ENCODE data around the gene GCGR. TPM values are rescaled to one million over a fixed set of nuclear protein-coding genes. Genes with fewer than 3 reads are reported as not detected.

Gene GCGR
- total and polyA plus RNA-seq, 2 donors (not counting 1 experiment from before 2014, with no cell fraction given), result not detected

- H3K79me2 ChIP-seq (ENCODE audit: control insufficient read depth, insufficient read depth, low read length), result peaks cover 20% of the 10 kb centered on the region
- H3K4me1 ChIP-seq (ENCODE audit: control insufficient read depth, extremely low read depth, insufficient read depth, low read length), result peaks cover 7% of the 10 kb centered on the region
- peak overlapping the region; percentile 91 for H3K27ac ChIP-seq (ENCODE audit: insufficient read depth, low read length)
- H2AFZ ChIP-seq (ENCODE audit: low read length), result peak overlapping the region; percentile 46
- TF ChIP-seq CTCF (conservative IDR thresholded peaks at IDR 0.05 in 1 of 2, IDR thresholded peaks at IDR 0.05 in 1 of 2; ENCODE audit: low read depth in 1 of 2, low read length in 2 of 2) (no peak), EZH2 (IDR thresholded peaks at IDR 0.05; ENCODE audit: low read length, missing control alignments) (no peak)
- no peaks in the 10 kb centered on the region for H3K36me3 ChIP-seq (ENCODE audit: control insufficient read depth, insufficient read depth, low read length)
- peak overlapping the region; percentile 90 for H3K9ac ChIP-seq (ENCODE audit: insufficient read depth, low read length)
- H3K4me2 ChIP-seq (ENCODE audit: extremely low read depth, insufficient read depth, low read length), result peak overlapping the region; percentile 80
- peak overlapping the region; percentile 78 to 84 (median 80) for H3K4me3 ChIP-seq (replicated peaks in 1 of 4; ENCODE audit: control extremely low read depth in 1 of 4, insufficient read depth in 1 of 4, low read depth in 3 of 4, low read length in 4 of 4)
- peak in 1 of 2 donors; percentile 30 for DNase-seq (ENCODE audit: low read depth in 2 of 2)
- no peaks in the 10 kb centered on the region for H3K9me3 ChIP-seq (ENCODE audit: control insufficient read depth, insufficient read depth, low read depth, low read length)
- H3K27me3 ChIP-seq (ENCODE audit: control insufficient read depth, insufficient read depth, low read length), result no peaks in the 10 kb centered on the region
- H4K20me1 ChIP-seq (ENCODE audit: control insufficient read depth, extremely low read depth, insufficient read depth, low read length), result no peaks in the 10 kb centered on the region
These were observed 28.7 kb downstream of the GCGR start for GRCh38 chr17:81832608-81833159.

GRCh38 chr17:81833160-81833920 is 29.4 kb downstream of the GCGR start, which contains the start of gene MCRIP1:
Gene MCRIP1, minus strand, starts transcription at chr17:81833291. Its CDS starts 8,785 bp downstream, at chr17:81824506.
- Histone ChIP-seq H3K27me3 (ENCODE audit: control insufficient read depth, insufficient read depth, low read length) (no peaks in the 10 kb centered on the region), H3K4me2 (ENCODE audit: extremely low read depth, insufficient read depth, low read length) (peak within 1 kb of the TSS; percentile 94), H4K20me1 (ENCODE audit: control insufficient read depth, extremely low read depth, insufficient read depth, low read length) (no peaks in the 10 kb centered on the region), H2AFZ (ENCODE audit: low read length) (peak within 1 kb of the TSS; percentile 46), H3K36me3 (ENCODE audit: control insufficient read depth, insufficient read depth, low read length) (no peaks in the 10 kb centered on the region), H3K79me2 (ENCODE audit: control insufficient read depth, insufficient read depth, low read length) (peaks cover 20% of the 10 kb centered on the region), H3K4me3 (replicated peaks in 1 of 4; ENCODE audit: control extremely low read depth in 1 of 4, insufficient read depth in 1 of 4, low read depth in 3 of 4, low read length in 4 of 4) (peak within 1 kb of the TSS; percentile 78 to 84 (median 81)), H3K4me1 (ENCODE audit: control insufficient read depth, extremely low read depth, insufficient read depth, low read length) (peaks cover 7% of the 10 kb centered on the region), H3K9ac (ENCODE audit: insufficient read depth, low read length) (peak within 1 kb of the TSS; percentile 94), H3K27ac (ENCODE audit: insufficient read depth, low read length) (peak within 1 kb of the TSS; percentile 95), H3K9me3 (ENCODE audit: control insufficient read depth, insufficient read depth, low read depth, low read length) (no peaks in the 10 kb centered on the region)
- DNase-seq (ENCODE audit: low read depth in 2 of 2), result peak; percentile 91 to 92
- TF ChIP-seq CTCF (conservative IDR thresholded peaks at IDR 0.05 in 1 of 2, IDR thresholded peaks at IDR 0.05 in 1 of 2; ENCODE audit: low read depth in 1 of 2, low read length in 2 of 2) (no peak), EZH2 (IDR thresholded peaks at IDR 0.05; ENCODE audit: low read length, missing control alignments) (no peak)
